Pulmonary artery endothelial cell (primary cell): ENCODE data around the gene PELI1. TPM values are rescaled to one million over a fixed set of nuclear protein-coding genes. Genes with fewer than 3 reads are reported as not detected.

Source experiments
- DNase-seq: peaks from one replicate; pipeline ENCODE4 v3.0.0-alpha.2; 2011; ENCODE audit warnings: low read depth, low spot score
- total RNA-seq: library from RNA; depleted of rRNA; stranded (reverse); fragments of >200 nt; gene quantifications from 2 replicates; pipeline ENCODE4 v1.2.3, GENCODE V29; 2014

The PELI1 gene, protein sequence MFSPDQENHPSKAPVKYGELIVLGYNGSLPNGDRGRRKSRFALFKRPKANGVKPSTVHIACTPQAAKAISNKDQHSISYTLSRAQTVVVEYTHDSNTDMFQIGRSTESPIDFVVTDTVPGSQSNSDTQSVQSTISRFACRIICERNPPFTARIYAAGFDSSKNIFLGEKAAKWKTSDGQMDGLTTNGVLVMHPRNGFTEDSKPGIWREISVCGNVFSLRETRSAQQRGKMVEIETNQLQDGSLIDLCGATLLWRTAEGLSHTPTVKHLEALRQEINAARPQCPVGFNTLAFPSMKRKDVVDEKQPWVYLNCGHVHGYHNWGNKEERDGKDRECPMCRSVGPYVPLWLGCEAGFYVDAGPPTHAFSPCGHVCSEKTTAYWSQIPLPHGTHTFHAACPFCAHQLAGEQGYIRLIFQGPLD
- 28.5 and 31.9 TPM in 2 replicates for total RNA-seq

DNA sequence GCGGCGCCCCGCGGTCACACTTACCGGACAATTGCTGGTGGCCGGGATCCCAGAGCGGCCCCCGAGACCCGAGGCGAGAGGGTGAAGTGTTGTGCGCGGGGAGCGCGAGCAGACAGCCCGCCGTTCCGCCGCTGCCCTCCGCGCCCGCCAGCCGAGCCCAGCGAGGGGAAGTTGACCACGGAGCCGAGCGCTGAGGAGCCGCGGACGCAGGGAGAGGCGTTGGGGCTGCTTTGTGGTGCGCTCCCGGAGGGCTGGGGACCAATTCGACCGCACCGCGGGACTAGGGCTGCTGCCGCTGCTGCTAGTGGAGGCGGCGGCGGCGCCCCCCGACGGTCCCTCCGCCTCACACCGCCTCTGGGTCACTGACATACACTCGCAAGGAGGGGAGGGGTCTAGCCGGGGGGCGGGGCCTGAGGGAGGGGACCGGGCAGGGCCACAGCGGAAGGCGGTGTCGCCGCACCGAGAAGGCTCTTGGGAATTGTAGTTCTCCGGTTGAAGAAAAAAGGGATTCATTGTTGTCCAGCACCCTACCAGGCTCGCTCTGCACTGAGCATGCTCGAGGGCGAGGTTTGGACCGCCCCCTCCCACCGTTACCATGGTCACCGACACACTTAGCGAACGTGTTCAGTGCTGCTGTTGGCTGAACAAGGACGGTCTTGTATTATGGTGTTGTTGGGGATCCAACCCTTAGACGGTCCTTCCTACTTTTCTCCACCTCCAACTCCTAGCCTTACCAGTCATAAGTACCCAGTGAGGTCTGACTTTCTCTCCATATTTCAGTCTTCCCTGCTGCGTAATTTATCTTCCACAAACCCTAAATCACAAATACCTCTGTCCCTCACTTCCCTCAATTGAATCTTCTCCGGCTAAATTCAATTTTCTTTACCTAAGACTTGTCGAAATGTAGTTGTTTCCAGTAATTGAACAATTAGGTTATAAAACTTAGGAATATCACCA lies at the start of gene PELI1:
PELI1 (minus strand) TSS at position 364 of the 957 bp plus-strand sequence. CDS start 36,110 bp downstream, outside the sequence.
- peak; percentile 92 for DNase-seq

DNA sequence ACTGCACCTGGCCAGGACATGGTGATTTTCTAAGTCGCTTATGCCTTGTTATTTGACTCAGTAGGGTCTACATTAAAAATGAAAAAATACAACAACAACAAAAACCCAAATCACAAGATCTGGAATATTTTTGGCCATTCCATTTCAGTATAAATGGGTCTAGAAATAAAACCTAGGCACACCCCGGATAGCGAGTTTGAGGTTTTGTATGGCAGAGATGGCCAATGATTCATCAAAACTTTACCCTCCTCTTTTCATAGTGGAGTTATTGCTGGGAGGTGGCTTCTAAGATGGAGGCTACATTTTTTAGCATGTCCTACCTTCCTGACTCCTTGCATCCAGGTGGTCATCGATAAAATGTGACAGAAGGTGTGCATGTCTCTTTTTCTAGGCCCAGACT lies 49.3 kb upstream of the PELI1 start:
- no peak for DNase-seq

DNA sequence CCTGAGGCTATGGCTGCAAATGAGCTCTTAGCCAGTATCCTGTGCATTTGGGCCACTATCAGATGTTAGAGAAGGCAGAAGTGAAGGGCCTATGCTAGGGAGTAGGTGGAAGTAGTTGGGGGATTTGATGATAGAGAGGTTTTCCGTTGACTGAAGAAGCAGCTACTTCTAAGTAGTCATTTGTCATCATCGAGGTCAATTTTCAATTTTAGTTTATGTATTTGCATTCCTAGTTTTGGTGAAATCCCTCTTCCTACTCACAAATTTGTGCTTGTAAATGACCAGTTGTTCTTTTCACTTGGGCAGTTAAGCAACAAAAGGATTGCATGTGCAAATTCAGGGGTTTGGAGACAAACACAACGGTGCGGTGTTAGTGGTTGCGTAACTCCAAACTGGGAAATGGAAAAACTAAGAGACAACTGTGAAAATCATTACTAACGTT lies 48.5 kb upstream of the PELI1 start:
- no peak for DNase-seq

DNA sequence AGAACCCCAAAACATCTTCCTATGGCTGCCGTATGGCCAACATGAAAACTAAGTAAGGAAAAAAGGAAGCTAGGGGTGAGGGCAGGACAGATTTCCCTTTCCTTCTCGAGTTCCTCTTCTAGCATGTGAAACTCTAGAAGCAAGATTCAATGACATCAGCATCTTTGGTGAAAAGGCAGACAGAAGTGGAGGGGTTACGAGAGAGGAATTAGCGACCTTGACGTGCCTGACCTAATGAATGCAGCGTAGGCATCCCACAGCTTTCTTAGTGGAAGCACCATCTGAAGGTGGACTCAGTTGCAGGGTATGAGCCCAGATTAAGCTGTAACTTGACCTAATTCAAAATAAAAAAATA lies 47.9 kb upstream of the PELI1 start:
- no peak for DNase-seq

DNA sequence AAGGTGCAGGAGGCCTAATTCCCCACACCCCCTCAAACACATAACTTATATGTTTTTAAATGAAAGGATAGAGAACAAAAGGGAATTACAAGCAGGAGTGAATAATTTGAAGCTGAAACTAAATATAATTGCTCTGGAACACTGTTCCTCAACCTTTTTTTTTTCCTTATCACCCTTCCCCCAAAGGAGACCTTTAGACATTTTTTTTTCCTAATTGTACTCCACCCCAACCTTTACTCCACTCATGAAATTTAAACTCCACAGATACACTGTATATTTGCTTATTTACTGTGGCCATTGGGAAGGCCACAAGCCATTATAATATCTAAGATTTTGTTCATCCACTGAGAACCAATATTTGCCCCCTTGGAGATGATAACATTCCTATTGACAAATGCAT lies 45.4 kb upstream of the PELI1 start:
- DNase-seq = no peak

DNA sequence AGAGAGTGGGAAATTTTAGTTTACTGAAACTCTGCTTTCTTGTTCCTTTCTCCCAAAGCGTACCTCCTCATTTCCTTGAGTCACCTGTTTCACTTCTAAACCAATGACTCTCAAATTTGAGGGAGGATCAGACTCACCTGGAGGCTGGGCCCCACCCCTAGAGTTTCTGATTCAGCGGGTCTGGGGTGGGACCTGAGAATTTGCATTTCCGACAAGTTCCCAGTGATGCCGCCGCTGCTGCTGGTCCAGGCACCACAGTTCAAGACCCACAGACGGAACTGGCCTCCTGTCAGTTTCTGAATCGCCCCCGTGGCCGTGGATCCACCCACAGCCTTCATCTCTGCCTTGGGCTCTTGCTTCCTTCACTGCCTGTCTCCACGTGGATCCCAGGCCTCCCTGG lies 44.9 kb upstream of the PELI1 start:
- DNase-seq = no peak

DNA sequence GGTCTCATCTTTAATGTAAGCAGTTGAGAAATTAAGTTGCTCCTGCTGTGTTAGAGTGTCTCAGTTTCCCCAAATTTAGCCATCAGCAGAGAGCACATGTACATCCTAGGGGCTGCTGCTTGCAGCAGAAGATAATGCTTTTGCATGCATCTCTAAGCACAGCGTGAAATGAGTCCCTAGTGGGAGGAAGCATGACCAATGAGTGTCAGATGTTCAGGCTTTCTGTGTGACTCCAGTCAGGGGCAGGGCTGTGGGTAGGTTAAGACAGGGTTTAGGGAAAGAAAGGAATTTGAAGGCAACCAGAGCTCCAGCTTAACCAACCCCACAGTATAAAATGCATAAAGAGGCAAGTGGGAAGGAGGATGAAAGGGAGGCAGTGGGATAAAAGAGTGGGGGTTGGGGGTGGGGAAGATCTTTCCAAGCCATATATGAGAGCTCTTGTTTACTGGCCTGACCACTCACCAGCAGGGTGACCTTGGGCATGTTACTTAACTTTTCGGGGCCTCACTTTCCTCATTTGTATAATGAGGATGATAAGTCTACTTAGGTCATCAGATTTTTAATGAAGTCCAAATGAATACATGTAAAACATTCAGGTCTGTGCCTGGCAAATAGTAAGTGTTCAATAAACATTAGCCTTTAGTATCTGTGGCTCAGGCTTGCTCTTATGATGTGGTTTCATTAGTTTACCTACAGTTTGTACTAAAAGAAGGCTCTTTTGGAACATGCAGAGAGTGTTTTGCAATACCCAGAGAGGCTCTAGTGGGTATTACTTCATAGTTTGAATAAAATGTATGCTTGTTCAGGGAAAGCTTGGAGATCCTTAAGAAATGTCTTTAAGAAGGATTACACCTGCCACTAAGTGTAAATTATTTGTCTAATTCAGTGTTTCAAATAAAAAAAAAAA lies 42.7 kb upstream of the PELI1 start:
- no peak for DNase-seq

DNA sequence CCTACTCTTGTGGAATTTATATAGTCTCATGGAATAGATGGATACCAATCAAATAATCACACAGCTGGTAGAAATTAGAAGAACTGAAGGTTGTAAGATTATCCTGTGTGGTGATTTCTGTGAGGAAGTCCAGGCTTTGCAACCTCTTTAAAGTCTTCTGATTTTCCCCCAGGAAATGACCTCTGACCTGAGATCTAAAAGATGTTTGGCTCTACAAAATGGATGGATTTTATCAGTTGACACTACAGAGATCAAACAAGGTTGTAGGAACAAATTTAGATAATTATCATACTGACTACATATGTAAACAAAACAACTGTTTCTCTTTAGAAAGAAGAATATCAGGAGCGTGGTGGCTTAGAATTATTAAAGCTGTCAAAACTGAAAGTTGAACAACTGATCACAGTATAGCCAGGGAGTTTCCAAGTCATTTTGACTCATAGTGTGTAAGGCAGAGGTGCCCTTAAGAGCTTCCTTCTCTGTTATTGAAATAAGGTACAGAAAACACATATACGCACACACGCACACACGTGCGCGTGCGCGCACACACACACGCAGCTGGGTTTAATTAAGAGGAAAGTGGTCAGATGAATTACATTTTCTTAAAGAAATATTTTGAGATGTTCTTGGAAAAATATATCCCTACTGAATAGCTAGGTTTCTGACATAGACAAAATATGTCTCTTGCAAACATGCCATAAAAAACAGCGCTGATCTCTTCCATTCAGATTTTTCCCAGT lies 35.5 kb upstream of the PELI1 start:
- DNase-seq = no peak

DNA sequence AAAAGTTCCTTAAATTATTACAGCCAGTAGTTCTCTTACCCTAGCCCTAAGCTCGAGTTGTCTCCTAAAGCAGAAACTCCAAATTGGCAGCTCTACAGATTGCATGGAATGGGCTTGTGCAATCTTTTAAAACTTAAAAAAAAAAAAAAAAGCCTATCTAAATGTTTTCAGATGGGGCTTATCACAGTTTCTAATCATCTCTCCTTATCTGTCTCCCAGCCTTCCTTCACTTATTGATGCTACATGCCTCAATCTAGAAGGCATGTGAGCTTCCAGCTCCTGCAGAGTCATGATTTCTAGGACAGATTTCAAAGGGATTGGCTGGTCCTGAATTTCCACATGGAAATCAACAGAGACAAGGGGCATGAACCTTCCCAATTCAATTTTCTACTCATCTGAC lies 33.1 kb upstream of the PELI1 start:
- no peak for DNase-seq

DNA sequence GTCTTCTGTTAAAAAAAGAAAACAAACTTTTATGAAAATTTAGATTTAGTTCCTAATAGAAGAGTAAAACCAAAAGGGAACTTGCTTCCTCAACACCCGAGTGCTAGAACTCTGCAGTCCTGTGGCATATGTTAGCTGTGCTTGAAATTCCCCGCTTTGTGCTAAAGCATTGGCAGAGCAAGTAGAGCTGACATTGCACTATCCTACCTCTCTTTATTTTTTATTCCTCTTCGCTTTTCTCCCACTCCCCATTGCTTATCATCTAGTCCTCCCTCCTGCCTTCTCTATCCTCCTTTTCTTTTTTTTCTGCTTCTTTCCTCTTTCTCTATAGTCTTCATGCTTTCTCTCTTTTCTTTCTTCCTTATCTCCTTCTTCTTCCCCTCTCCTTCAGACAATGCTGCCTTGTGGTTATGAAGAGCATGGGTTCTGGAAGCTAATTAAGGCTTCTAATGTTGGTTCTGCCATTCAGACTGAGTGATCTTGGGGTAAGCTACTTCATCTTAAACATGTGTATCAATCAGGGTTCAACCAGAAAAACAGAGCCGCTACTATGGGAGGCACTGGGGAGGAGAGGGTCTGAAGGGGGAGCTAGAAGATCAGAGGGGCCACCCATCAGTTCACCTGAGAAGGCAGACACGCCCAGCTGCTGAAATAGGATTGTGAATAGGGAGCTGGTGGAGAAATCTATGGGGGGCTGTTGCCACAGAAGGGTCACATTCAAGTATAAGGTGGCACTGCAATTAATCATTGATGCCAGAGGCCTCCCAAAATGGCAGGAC lies 31.4 kb upstream of the PELI1 start:
- DNase-seq = no peak

DNA sequence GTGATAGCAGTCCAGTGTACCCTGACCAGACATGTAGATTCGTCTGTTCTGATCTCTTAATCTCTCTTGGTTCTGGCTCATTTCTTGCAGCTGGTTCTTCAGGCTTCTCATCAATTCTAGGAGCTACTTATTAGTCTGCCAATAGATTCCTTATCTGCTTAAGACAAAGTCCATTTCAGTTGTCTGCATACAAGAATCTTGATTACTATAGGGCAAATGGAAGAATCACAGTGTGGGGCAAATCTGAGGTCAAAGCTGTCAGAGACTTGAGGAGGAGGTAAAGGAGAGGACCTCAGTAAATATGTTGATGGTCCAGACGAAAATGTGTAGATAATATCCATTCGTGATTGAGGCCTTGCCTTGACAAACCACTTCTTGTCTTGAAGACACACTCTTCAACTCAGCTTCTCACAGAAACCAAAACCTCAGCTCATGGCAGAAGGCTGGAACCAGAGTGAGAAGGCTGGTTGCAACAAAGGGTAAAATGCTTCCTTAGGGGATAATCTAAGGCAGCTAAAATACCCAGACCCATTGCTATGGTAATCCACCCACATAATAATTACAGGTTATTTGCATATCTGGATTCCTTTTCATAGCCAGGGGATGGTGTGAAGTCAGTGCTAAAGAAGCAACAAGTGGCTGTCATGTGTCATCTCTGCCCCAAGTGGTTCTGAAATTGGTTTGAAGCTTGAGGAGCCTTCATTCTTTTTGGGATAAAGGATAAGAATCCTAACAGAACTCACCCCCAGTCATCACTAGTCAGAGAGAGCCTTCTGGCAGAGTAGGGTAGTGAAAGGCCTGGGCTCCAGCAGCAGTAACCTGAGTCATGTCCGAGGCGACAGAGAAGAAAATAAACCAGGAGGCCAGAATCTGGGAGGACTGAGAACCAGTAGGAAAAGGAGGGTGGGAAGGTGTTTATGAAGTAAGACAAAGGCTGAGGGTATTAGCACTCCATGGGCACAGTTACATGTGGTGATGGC lies 29.2 kb upstream of the PELI1 start:
- DNase-seq = no peak

DNA sequence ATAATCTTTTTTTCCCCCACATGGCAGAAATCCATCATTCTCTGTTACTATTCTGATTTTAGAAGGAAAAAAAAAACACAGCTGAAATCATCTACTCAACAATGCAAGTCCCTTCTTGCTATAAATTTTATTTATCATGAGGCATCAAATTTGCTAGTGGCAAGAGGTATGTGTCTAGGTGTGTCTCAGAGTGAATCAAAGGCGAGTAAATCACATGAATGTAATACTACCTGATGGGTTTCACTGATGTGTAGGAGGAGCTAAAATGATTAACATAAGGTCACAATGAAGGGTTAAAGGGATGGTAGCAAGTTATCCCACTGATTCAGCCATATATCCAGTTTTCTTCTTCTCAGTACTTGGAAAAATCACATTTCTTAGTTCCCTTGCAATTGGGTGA lies 24.5 kb upstream of the PELI1 start:
- DNase-seq = no peak

DNA sequence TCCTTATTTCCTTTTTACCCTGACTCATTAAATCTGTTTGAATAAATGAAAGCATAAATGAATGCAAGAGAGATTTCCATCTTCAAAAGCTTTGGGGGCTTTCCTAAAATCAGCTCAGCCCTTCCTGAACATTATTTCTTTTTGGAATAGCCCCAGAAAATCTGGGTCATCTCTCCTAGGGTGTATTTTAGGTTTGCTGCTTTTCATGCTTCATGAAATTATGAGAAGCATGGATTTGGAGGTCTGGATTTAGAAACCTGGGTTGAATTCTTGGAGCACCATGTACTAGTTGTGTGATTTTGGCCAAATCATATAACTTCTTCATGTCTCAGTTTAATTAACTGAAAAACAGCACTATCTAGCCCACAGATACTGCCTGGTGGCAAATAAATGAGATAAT lies 24.0 kb upstream of the PELI1 start:
- no peak for DNase-seq

DNA sequence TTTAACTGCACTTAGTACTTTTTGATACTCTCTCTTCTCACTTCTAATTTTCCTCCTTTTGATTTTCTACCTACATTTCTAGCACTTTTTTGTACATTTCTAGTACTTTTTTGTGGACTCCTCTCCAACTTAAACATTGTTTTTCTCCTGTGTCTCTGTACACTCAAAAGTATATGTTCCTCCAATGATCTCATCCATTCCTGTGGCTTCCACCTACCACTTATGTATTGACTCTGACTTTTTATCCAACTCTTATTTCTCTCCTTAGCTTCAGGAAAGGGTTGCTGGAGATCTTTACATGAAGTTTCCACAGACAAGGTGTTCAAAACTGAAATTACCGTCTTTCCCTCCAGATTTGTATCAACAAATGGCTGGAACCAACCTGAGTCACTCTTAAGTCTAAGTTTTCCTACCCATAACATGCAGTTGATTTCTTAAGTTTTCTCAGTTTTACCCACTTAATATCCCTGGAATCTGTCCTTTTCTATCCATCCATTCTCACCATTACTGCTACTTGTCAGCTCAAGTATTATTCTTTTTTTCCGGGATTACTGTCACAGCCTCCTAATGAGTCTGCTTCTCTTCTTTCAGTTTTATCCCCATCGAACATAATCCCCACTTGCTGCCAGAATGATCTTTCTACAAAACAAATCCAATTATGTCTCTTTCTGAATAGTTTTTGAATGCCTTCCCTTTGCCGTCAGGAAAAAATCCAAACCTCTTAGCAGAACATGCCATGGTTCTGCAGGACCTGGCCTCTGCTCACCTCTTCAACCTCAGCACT lies 22.6 kb upstream of the PELI1 start:
- DNase-seq = no peak

DNA sequence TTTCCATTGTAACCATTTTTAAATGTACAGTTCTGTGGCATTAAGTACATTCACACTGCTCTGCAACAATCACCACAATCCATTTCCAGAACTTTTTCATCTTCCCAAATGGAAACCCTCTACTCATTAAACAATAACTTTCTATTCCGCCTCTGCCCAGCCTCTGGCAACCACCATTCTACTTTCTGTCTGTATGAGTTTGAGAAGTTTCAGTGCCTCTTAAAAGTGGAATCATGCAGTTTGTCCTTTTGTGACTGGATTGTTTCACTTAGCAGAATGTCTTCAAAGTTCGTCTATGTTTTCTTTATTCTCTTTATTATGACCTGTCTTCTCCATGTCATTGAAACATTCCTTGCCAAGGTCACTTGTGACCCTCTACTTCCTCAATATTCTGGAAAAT lies 22.0 kb upstream of the PELI1 start:
- no peak for DNase-seq

DNA sequence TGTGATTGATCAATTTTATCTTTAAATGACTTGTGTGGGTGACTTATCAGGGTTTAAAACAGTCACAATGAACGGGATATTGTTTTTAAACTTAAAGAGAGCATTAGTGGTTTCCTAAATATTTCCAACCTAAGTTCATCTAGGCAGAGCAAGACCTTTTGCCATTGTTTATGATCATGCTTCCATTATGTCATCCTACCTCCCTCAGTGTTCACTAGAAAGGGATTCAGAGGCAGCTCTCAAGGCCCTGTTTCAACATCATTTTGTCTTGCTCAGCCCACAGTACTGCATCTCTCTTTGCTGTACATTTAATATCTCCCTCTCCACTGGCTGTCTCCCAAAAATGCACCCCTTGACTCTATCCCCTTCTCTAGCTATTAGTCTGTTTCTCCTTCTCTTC lies 21.5 kb upstream of the PELI1 start:
- no peak for DNase-seq

DNA sequence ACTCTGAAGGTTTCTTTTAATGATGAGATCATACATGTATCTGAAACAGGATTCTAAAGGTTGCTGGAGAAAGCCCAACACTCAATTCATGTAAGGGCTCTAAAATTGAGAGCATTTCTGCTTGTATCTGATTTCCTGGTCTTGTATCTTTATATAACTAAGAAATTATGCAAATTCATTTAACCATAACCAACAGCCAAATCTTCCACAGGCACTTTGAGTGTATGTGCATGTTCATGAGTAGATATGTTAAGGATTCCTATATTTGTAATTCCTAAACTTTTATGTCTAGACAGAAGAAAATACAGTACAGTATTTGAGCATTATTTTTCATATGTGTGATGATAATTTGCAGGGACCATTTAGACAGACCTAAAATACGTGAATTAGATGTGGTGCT lies 20.4 kb upstream of the PELI1 start:
- no peak for DNase-seq

DNA sequence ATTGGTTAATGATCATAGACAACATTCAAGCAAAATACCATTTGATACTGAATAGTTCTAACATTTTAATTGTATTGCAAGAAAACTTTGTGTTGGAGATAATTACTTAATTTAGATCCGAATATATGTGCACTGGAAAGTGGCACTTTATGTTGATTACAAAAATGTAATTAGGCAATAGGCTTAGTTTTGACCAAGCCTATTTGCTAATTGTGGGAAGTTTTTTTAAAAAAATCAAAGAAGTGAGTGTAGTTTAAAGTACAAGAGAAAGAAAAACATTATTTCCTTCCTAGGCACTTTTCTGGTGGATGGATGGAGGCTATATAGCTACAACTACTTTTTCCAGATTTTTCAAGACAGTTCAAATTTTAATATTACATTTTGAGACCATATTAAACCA lies 18.3 kb upstream of the PELI1 start:
- no peak for DNase-seq
